RWPE2 (cell line): ENCODE measurements around the gene TCERG1L.

Source experiments
- ATAC-seq: fragments of 200-7000 bp; cut with Tn5 transposase; 3 replicates; pipeline ENCODE4 v1.9.1; 2021; ENCODE audit warnings: low read depth
- DNase-seq: peaks from one replicate; pipeline ENCODE4 v3.0.0-alpha.2; 2020; ENCODE audit warnings: low spot score
- H3K27ac ChIP-seq: fragments of 450-650 bp; 2 replicates; pipeline ENCODE4 v1.5.1; 2017; ENCODE audit warnings: mild to moderate bottlenecking; ENCODE audit not compliant: poor library complexity, severe bottlenecking
- H3K27me3 ChIP-seq: fragments of 250-450 bp; sonication (Bioruptor Pico); 2 replicates; pipeline ENCODE4 v1.5.1; 2021; ENCODE audit warnings: mild to moderate bottlenecking, moderate library complexity; ENCODE audit not compliant: insufficient read depth, poor library complexity, severe bottlenecking
- H3K36me3 ChIP-seq: fragments of 250-450 bp; sonication (Bioruptor Pico); 2 replicates; pipeline ENCODE4 v1.5.1; 2020; ENCODE audit warnings: low read depth, mild to moderate bottlenecking, moderate library complexity
- H3K4me1 ChIP-seq: fragments of 250-450 bp; sonication (Bioruptor Pico); 2 replicates; pipeline ENCODE4 v1.5.1; 2021; ENCODE audit warnings: mild to moderate bottlenecking, moderate library complexity; ENCODE audit not compliant: insufficient read depth, poor library complexity, severe bottlenecking
- H3K4me3 ChIP-seq: fragments of 250-450 bp; sonication (Bioruptor Pico); 2 replicates; pipeline ENCODE4 v1.5.1; 2021; ENCODE audit warnings: mild to moderate bottlenecking, moderate library complexity; ENCODE audit not compliant: severe bottlenecking
- H3K9me3 ChIP-seq: fragments of 250-450 bp; sonication (Bioruptor Pico); 2 replicates; pipeline ENCODE4 v1.5.1; 2021; ENCODE audit warnings: mild to moderate bottlenecking, moderate library complexity; ENCODE audit not compliant: severe bottlenecking
- TF ChIP-seq, protein P1 (sequence below): fragments of 450-650 bp; IDR thresholded peaks from one replicate; pipeline ENCODE4 v1.5.1; 2017; ENCODE audit warnings: mild to moderate bottlenecking, moderate library complexity; ENCODE audit not compliant: poor library complexity, severe bottlenecking

TCERG1L gene

DNA sequence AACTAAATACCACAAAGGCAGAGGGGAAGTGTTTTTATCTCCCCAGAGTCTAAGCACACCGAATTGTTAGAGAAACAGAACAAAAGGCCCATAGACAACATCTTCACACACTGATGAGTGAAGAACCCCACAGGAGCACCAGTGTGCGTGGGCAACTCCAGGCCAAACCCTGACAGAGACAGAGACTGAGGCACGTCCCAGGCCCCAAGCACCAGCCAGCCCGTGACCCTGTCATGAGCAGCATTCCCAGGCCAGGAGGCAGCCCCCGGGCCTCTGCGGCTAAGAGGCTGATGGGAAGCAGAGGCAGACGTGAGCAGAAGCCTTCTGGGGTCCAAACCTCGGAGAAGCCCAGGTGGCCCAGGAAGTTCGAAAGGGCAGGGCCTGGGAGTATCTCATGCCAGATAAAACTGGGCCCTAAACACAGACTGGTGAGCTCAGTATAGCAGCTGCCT, 184.4 kb downstream of the TCERG1L start:
- no peak overlapping the region for H3K4me3 ChIP-seq
- peak overlapping the region; percentile 18 for H3K27ac ChIP-seq
- peaks cover under 1% of the 10 kb centered on the region for H3K9me3 ChIP-seq
- TF ChIP-seq, protein P1, sequence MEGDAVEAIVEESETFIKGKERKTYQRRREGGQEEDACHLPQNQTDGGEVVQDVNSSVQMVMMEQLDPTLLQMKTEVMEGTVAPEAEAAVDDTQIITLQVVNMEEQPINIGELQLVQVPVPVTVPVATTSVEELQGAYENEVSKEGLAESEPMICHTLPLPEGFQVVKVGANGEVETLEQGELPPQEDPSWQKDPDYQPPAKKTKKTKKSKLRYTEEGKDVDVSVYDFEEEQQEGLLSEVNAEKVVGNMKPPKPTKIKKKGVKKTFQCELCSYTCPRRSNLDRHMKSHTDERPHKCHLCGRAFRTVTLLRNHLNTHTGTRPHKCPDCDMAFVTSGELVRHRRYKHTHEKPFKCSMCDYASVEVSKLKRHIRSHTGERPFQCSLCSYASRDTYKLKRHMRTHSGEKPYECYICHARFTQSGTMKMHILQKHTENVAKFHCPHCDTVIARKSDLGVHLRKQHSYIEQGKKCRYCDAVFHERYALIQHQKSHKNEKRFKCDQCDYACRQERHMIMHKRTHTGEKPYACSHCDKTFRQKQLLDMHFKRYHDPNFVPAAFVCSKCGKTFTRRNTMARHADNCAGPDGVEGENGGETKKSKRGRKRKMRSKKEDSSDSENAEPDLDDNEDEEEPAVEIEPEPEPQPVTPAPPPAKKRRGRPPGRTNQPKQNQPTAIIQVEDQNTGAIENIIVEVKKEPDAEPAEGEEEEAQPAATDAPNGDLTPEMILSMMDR, result no peak
- DNase-seq, result no peak
- ATAC-seq, result no peak; the same call in 2 of the 3 replicates
- no peaks in the 10 kb centered on the region for H3K36me3 ChIP-seq
- no peaks in the 10 kb centered on the region for H3K27me3 ChIP-seq
- no peaks in the 10 kb centered on the region for H3K4me1 ChIP-seq

DNA sequence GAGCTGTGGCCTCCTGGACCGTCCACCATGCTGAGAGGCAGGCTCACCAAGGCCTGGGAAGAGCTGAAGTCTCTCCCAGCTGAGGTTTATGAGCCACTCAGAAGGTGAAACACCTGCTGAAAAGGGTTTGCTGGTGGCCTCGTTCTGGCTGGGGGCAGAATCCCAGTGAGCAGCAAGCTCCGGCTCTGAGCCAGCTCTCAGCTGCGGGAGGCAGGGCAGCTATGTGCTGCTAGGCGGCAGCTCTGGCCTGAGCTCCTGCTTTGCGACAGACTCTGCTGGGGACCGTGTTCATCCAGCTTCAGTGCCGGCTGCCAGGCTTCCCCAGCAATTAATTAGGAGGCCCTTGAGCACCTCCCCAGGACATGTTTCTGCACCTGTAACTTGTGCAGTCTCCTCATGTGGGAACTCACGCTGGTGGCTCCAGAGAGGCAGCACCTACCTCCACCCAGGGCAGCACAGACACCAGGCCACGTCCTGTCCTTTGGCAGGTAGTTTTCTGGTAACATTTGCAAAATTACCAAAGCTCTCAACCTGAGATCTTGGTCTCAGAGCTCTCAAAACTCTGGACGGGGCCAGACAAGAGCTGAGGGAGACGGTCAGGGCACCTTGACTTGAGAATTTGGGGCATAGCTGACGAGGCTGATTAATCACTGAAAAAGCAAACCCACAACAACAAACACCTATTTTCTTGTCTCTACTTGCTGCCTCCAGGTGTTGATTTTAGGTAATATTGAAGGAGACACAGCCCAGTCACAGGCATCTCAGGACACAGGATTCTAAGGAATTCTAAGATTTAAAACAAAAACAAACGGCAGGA, 185.0 kb downstream of the TCERG1L start:
- no peak overlapping the region for H3K4me3 ChIP-seq
- no peaks in the 10 kb centered on the region for H3K27me3 ChIP-seq
- peak; percentile 45; the same call in 2 of the 3 replicates for ATAC-seq
- H3K9me3 ChIP-seq, result peaks cover 2% of the 10 kb centered on the region
- TF ChIP-seq, protein P1, result no peak
- no peaks in the 10 kb centered on the region for H3K36me3 ChIP-seq
- H3K4me1 ChIP-seq, result no peaks in the 10 kb centered on the region
- H3K27ac ChIP-seq, result peak overlapping the region; percentile 18
- no peak for DNase-seq

DNA sequence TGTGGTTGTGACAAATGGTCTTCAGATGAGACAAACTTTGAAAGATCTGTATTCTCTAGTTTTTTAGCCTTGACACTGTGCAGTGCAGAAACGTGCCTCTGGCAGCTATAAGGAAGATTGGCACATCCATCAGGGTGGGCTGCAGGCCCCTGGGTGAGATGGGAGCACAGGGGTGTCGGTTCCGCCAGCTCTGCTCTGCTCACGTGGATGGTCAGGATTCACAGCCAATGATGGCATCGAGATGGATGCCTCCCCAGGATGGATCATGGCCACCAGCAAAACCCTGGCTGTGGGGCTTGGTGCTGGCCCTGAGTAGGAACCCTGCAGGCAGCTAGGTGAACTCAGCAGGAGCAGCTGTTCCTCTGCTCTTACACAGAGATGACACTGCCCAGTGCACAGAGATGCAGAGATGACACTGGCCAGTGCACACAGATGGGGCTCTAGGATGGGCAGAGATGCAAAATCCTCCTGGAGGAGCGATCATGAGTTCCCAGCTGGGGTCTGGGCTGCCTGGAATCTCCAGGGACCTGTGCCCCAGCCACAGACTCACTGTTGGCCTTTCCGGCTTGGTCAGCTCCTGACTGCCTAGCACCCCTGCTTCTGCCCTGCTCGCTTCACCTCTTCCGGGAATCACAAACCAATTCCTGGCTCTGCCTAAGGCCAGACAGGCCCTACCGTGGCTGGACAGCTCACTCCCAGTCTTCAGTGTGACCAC, 185.9 kb downstream of the TCERG1L start:
- no peak for DNase-seq
- no peak for ATAC-seq
- Histone ChIP-seq H3K4me3 (no peak overlapping the region), H3K9me3 (peaks cover 2% of the 10 kb centered on the region), H3K27me3 (no peaks in the 10 kb centered on the region), H3K36me3 (no peaks in the 10 kb centered on the region), H3K4me1 (no peaks in the 10 kb centered on the region), H3K27ac (no peak overlapping the region)
- TF ChIP-seq, protein P1, result no peak

DNA sequence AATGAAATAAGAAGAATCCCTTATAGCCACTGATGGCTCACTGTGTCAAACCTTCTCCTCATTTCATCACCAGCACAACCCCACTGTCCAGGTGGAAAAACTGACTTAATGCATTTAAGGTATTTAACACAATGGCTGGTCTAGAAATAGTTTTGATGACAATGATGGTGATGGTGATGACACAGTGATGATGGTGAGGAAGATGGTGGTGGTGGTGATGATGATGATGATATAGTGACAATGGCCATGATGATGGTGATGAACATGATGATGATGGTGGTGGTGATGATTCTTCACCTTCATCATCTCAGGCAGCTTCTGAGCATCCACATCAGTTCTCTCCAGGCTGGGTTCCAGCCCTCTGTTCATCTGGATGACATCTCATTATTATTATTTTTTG, 186.6 kb downstream of the TCERG1L start:
- Histone ChIP-seq H3K4me1 (no peaks in the 10 kb centered on the region), H3K4me3 (no peak overlapping the region), H3K27me3 (no peaks in the 10 kb centered on the region), H3K27ac (no peak overlapping the region), H3K36me3 (no peaks in the 10 kb centered on the region), H3K9me3 (peaks cover 2% of the 10 kb centered on the region)
- TF ChIP-seq, protein P1, result no peak
- no peak for ATAC-seq
- DNase-seq, result no peak
